ENCODE data around the gene MARS1.

MARS1 gene

DNA sequence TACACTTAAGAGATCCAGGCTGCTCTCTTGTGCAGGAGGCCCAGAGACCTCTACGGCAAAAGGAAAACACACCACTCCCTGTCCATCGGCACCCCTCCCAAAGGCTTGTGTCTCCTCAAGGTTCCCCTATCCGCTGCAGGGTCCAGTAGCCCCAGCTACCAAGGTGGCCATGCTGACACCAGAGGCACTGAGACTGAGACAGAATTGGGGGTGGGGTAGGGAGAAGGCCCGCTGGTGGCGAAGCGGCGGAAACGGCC, 31.9 kb downstream of the MARS1 start:
- no peak for TF ChIP-seq CTCF (conservative IDR thresholded peaks at IDR 0.05; ENCODE audit: low read depth, low read length)
- H3K4me3 ChIP-seq (IDR thresholded peaks at IDR 0.05; ENCODE audit: insufficient read depth, low read depth, low read length), result peak overlapping the region; percentile 87
- peak overlapping the region; percentile 15; the same call in 1 of the 2 replicates for H2AFZ ChIP-seq (ENCODE audit: low read depth)
- H3K79me2 ChIP-seq (ENCODE audit: insufficient read depth, low read depth), result peaks cover 48% of the 10 kb centered on the region
- H3K4me2 ChIP-seq, result peak overlapping the region; percentile 89
- H3K4me1 ChIP-seq (ENCODE audit: low read depth, poor library complexity, severe bottlenecking), result peaks cover 57% of the 10 kb centered on the region
- H3K27me3 ChIP-seq (ENCODE audit: insufficient read depth, low read depth), result no peaks in the 10 kb centered on the region
- H3K27ac ChIP-seq, result peak overlapping the region; percentile 71
- H4K20me1 ChIP-seq (ENCODE audit: insufficient read depth), result no peaks in the 10 kb centered on the region
- H3K9ac ChIP-seq, result peak overlapping the region; percentile 71
- peaks cover 22% of the 10 kb centered on the region; the same call in 1 of the 2 replicates for H3K36me3 ChIP-seq (ENCODE audit: insufficient read depth)

DNA sequence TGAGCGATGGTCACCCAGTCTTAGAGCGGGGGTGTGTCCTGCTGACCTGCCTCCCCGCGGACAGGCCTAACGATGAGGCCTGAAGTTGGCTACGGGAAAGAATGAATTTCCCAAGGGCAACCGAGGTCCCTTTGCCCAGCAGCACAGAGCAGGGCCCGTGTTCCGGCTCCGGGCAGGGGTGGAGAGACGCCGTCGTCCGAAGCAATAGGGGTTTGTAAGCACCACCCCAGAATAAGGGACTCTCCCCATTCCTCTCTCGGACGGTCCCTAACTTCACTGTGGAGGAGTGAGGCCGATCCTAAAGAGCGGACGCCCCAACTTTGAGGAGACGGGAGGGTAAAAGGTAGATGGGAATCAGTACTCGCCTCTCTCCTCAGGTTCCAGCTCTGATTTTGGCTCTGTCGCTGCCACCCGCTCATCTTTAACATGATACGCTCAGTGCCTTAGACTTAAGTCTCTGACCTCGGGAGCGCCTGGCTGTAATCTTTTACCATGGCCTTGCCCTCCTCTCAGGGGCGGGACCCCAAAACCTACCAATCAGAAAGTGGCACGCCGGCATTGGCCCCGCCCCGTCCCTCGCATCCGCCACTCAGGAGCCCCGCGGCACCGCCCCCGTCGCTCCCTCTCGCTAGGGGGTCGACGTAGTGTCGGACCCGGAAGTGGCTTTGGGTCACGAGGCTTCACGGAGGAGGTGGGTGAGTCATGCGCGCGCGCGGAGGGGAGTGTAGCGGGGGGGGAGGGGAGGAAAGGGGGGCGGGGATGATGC, 32.4 kb downstream of the MARS1 start, which contains the start of gene DDIT3:
Gene DDIT3, minus strand, starts transcription at position 462 of the 766 bp plus-strand sequence. CDS start 3,108 bp downstream, outside the sequence.
- TF ChIP-seq CTCF (conservative IDR thresholded peaks at IDR 0.05; ENCODE audit: low read depth, low read length), result peak; percentile 24
- peak within 1 kb of the TSS; percentile 80 for H3K9ac ChIP-seq
- H2AFZ ChIP-seq (ENCODE audit: low read depth), result peak within 1 kb of the TSS; percentile 70
- peaks cover 60% of the 10 kb centered on the region for H3K4me1 ChIP-seq (ENCODE audit: low read depth, poor library complexity, severe bottlenecking)
- peak within 1 kb of the TSS; percentile 87 for H3K4me3 ChIP-seq (IDR thresholded peaks at IDR 0.05; ENCODE audit: insufficient read depth, low read depth, low read length)
- H3K4me2 ChIP-seq, result peak within 1 kb of the TSS; percentile 89
- peaks cover 50% of the 10 kb centered on the region for H3K79me2 ChIP-seq (ENCODE audit: insufficient read depth, low read depth)
- no peaks in the 10 kb centered on the region for H3K27me3 ChIP-seq (ENCODE audit: insufficient read depth, low read depth)
- peak within 1 kb of the TSS; percentile 84 for H3K27ac ChIP-seq
- H4K20me1 ChIP-seq (ENCODE audit: insufficient read depth), result no peaks in the 10 kb centered on the region
- H3K36me3 ChIP-seq (ENCODE audit: insufficient read depth), result peaks cover 17% of the 10 kb centered on the region; the same call in 1 of the 2 replicates

DNA sequence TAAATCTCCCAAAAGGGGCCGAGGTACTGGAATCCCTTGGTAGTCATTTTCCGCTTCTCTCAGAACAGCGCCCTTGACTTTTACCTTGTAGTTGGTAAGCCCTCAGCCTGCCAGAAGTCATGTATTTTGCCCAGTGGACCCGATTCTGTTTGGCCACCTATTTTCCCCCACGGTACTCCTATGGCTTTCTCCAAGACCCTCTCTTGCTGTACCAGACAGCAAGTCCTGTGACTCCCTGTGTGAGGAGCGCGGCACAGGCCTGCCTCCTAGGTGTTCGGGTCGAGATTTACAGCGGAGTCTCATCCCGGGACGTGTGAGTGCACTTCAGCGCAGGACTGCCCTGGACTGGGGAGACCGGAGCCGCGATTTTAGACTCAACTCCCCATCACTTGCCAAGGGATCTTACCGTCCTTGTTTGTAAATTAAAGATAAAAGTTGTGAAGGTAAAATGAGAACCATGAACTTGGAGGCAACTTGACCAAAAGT, 33.7 kb downstream of the MARS1 start:
- peaks cover 50% of the 10 kb centered on the region for H3K79me2 ChIP-seq (ENCODE audit: insufficient read depth, low read depth)
- peaks cover 5% of the 10 kb centered on the region; the same call in 1 of the 2 replicates for H3K36me3 ChIP-seq (ENCODE audit: insufficient read depth)
- peak overlapping the region; percentile 69 for H3K4me2 ChIP-seq
- peak overlapping the region; percentile 84 for H3K27ac ChIP-seq
- peak overlapping the region; percentile 72 for H3K4me3 ChIP-seq (IDR thresholded peaks at IDR 0.05; ENCODE audit: insufficient read depth, low read depth, low read length)
- H2AFZ ChIP-seq (ENCODE audit: low read depth), result peak overlapping the region; percentile 70
- peak overlapping the region; percentile 80 for H3K9ac ChIP-seq
- TF ChIP-seq CTCF (conservative IDR thresholded peaks at IDR 0.05; ENCODE audit: low read depth, low read length), result peak; percentile 44; the same call in 1 of the 2 replicates
- H3K4me1 ChIP-seq (ENCODE audit: low read depth, poor library complexity, severe bottlenecking), result peaks cover 60% of the 10 kb centered on the region
- H3K27me3 ChIP-seq (ENCODE audit: insufficient read depth, low read depth), result no peaks in the 10 kb centered on the region
- H4K20me1 ChIP-seq (ENCODE audit: insufficient read depth), result no peaks in the 10 kb centered on the region

DNA sequence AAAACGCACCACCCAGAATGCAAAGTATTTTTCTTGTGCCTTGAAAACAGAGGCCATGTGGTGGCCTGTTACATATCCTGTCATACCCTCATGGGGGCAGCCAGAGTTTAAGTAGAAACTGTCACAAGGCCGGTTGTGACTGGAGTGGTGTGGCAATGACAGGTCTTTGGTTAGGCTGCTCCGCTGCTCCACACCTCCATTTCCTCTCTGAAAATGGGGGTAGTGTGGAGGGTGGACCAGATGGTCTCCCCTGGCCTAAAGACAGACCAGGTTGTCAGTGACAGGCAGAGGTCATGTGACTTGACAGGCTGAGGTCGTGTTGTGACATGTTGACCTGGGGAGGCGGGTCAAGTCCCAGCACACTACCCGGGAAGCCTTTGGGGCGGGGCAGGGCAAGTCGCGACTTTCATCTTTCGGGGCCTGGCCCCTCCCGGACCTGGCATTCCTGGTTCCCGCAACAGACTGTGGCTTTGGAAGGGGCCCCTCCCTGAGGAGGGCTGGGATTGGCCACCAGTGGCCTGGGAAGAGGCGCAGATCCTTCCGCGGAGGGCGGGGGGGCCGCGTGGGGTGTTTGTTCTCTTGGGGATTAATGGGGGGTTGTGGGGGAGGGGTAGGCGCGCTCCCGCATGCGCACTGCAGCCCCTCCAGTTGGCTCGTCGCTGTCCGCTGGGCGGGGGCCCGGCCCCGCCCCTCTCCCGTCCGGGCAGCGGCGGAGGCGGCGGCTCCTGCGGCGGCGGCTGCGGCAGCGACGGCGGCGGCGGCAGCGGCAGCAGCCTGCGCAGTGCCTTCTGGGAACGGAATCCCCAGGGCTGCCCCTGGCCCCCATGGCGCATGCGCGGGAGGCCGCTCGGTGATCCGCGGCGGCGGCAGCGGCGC, 34.4 kb downstream of the MARS1 start, which contains the start of gene MBD6:
Gene MBD6, plus strand, starts transcription at position 814 of the 876 bp plus-strand sequence. CDS start 1,480 bp downstream, outside the sequence.
- Histone ChIP-seq H3K27me3 (ENCODE audit: insufficient read depth, low read depth) (no peaks in the 10 kb centered on the region), H3K4me3 (IDR thresholded peaks at IDR 0.05; ENCODE audit: insufficient read depth, low read depth, low read length) (peak within 1 kb of the TSS; percentile 72), H2AFZ (ENCODE audit: low read depth) (peak within 1 kb of the TSS; percentile 70), H3K9ac (peak within 1 kb of the TSS; percentile 80), H3K4me1 (ENCODE audit: low read depth, poor library complexity, severe bottlenecking) (peaks cover 59% of the 10 kb centered on the region), H3K27ac (peak within 1 kb of the TSS; percentile 84), H3K36me3 (ENCODE audit: insufficient read depth) (no peaks in the 10 kb centered on the region; the same call in 1 of the 2 replicates), H3K79me2 (ENCODE audit: insufficient read depth, low read depth) (peaks cover 48% of the 10 kb centered on the region), H4K20me1 (ENCODE audit: insufficient read depth) (no peaks in the 10 kb centered on the region), H3K4me2 (peak within 1 kb of the TSS; percentile 84)
- peak; percentile 23; the same call in 1 of the 2 replicates for TF ChIP-seq CTCF (conservative IDR thresholded peaks at IDR 0.05; ENCODE audit: low read depth, low read length)
